Urothelium cell line (cell line): Measurements from ENCODE around the gene RNF111.
A peak's percentile ranks its signal among the peaks of the same experiment; 100 is the strongest.

Experiments used
- DNase-seq: peaks from one replicate; pipeline ENCODE4 v3.0.0; 2011; ENCODE audit warnings: low spot score, mixed read lengths
- FAIRE-seq: peaks from 2 replicates; lab custom pipeline; 2011; peaks lifted over from hg19 to GRCh38; lab: Jason Lieb, UNC

RNF111 gene

DNA sequence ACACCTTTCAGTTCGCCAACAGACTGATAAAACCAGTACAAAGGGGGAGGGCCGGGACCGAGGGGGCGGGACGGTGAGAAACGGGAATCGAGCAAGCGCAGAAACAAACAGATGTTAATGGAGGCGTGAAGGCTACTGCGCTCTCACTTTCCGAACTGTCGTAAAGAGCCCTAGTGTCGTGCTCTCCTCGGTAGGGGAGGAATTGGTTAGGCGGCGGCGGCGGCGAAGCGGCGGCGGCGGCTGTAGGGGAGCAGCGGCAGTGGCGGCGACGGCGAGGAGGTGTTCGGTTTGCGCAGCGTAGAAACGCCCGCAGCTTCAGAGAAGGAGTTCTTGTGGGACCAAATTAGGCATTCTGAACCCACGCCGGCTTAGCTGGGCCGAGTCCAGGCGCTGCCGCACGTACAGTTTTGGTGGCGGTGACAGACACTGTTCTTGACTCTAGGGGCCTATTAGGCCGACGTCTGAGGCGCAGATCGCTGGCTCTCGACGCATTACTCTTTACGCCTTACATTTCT, at the start of gene RNF111:
RNF111 (plus strand) TSS at position 173 of the 515 bp plus-strand sequence. CDS start 43,160 bp downstream, outside the sequence.
- FAIRE-seq (peak; percentile 82), DNase-seq (peak; percentile 97)

DNA sequence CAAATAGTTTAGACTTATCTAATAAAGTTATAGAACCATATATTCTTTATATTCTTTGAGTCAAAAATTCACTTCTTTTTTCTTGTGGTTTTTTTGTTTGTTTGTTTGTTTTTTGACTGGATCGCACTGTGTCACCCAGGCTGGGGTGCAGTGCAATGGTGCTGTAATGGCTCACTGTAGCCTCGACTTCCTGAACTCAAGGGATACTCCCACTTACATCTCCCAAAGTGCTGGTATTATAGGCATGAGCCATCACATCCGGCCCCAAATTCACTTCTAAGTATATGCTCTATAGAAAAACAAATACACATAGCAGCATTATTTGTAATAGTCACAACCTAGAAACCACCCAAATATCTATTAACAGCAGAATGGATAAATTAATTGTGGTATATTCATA, 40.3 kb upstream of the RNF111 start:
- FAIRE-seq (no peak), DNase-seq (no peak)

DNA sequence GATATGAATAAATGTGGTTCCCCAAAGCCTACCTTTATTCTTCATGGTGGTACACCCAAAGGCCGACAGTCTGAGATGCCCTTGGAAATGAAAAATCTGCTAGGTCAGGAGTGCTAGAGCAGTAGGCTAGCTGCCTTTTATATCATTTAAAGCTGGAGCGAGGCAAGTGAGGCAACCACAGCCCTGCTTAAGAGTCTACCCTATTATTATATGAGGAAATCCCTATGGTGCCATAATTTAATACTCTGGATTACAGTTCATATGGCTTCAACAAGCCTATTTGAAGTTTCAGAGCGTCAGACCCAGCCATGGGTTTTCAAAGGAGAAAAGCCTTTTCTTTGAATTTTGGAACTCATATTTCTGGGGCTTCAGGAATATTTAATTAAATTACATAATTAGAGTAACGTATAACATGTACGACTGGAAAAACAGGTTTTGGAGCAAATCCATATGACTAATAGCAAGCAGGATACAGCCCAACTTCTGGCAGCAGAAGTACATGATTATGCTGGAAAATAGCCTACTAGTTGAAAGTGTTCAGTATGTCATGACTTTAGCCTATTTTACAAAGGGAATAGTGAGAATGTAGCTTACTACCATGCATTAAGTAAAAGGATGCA, 36.0 kb upstream of the RNF111 start:
- peak; percentile 27 for FAIRE-seq
- DNase-seq, result no peak

DNA sequence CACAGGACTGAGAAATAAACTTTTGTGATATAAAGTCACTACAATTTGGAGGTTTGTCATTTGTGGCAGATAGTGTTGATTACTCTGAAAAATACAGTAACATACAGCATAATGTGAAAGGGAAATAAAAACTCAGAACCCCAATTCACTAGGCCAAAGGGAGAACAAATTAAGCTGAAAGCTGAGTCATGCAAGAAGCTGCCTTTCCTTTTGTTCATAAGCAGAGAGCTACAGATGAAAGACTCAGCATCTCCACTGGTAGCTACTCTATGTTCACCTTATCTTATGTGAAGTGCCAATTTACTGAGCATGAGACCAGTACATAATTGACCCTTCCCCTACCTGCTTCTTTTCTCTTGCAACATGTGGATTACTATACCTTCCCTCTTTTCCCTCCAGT, 34.7 kb upstream of the RNF111 start:
- FAIRE-seq, result no peak

DNA sequence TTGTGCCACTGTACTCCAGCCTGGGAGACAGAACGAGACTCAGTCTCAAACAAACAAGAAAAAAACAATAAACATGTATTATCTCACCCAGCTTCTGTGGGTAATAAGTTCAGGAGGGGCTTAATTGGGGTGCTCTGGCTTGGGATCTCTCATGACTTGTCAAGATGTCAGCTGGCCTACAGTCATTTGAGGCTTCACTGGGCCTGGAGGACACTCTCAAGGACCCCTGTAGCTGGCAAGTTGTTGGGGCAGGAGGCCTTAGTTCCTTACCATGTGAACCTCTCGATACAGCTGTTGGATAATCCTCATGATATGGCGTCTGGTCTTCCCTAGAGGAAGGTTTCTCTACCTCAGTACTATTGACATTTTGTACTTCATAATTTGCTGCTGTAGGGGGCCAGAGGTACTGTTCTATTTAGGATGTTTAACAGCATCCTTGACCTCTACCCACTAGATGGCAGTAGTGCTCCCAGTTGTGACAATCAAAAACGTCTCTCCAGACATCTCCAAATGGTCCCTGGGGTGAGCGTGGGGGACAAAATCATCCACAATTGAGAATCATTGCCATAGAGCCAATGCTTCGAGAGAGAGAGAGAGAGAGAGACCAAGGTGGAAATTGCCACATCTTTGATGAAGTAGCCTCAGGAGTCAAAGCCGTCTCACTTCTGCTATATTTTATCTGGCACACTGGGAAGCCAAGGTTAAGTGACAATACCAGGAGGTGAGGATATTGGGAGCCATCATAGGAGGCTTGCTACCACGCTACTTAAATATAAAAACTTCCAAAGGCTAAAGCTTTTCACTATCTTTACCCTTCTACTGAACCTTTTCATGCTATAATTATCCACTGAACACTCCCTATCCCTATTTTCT, 30.1 kb upstream of the RNF111 start:
- peak; percentile 75 for DNase-seq
- peak; percentile 90 for FAIRE-seq

More for the DNA sequence above, 34.7 kb upstream of the RNF111 start:
- no peak for DNase-seq

DNA sequence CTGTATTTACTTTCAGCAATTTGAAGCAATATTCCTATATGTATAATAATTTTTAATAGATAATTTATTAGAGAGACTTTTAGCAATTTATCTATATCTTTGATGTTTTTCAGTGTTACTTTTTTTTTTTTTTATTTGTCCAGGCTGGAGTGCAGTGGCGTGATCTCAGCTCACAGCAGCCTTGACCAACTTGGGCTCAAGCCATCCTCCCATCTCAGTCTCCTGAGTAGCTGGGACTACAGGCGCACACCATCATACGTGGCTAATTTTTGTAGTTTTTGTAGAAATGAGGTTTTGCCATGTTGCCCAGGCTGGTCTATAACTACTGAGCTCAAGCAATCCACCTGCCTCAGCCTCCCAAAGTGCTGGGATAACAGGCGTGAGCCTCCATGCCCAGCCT, 28.7 kb upstream of the RNF111 start:
- FAIRE-seq, result no peak
- DNase-seq, result no peak

DNA sequence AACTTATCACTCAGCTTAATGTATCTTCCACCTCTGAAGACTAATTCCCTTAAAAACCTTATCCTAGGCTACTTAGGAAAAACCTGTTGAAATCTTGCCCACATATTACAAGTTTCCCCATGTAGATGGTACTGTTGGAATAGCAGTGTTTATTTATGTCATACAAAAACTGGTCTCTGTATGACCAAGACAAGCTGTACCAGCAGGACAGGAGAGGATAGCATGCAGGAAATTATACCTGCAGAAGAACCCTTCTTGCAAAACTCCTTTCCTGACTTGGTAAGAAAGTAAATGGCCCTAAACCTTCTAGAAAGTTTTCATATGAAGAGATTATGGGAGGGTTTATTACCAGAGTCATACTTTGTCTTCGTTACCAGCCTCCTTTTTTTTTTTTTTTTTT, 25.3 kb upstream of the RNF111 start:
- DNase-seq, result no peak
- FAIRE-seq, result no peak

DNA sequence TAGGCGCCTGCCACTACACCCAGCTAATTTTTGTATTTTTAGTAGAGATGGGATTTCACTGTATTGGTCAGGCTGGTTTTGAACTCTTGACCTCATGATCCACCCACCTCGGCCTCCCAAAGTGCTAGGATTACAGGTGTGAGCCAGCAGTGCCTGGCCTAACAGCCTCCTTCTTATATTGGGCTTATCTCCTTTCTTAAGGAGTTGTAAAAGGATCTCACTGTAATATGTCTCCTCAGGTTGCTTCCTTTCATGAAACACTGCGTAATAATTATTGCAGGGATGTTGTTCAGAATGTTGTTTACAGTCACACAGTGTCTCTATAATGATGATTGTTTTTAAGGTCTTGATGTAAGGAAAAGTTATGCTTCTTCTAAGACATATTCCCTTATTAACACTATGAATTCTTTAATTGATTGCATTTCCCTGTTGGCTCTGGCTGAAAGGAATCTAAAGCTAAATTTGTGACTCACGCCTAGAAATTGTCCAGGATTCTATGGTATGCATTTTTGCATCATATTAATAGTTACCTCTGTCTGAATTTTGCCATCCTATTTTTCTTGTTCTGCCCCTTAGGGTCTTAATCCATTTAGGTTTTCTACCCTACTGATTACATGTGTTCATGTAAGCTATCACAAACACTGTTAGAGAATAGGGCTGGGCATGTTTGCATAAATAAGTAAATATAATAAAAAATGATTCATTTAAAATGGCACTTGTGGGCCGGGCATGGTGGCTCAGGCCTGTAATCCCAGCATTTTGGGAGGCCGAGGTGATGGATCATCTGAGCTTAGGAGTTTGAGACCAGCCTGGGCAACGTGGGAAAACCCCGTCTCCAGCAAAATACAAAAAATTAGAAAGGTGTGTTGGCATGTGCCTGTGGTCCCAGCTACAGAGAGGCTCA, 24.5 kb upstream of the RNF111 start:
- DNase-seq (no peak), FAIRE-seq (no peak)

DNA sequence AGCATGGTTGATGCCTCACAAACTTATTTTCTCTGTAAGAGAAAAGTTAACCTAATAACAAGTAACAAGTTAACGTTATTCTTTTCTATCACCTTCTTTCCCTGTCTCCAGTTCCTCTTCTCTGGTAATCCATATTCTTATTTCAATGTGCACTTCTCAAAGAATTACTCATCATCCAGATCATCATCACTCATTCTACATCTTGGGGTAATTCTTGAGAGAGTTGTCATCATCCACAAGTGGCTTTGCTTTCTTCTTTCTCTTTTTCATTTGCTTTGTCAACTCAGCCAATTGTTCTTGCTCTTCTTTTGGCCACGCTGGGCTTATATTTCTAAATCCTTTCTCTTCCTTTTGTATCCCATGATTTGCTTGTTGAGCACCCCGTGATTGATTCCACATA, 20.8 kb upstream of the RNF111 start:
- FAIRE-seq (no peak), DNase-seq (no peak)

DNA sequence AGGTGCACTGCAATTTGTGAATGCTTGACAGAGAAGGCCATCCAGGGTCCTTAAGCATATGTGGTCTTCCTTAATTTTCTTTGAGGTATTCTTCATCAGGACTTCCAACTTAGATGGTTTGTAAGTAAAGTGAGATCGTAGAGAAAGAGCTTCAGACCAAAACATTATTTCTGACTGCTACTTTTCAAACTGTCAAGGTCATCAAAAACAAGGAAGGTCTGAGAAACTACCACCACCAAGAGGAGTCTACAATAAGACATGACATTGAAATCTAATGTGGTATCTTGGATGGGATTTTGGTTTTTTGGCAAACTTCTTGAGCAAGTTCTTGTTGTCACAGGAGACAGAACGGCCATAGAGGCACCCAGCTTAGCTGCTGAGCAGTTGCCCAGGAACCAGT, 20.0 kb upstream of the RNF111 start:
- DNase-seq (no peak), FAIRE-seq (no peak)

DNA sequence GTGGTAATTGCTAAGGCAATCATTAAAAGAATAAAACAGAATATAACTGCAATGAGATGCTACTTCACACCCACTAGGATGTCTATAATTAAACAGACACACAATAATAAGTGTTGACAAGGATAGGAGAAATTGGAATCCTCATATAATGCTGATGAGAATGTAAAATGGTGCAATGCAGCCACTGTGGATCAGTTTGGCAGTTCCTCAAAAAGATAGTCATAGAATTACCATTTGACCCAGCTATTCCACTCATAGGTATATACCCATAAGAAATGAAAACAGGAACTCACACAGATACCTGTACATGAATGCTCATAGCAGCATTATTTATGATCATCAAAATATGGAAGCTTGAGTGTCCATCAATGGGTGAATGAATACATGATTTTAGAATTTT, 9.6 kb upstream of the RNF111 start:
- FAIRE-seq (no peak), DNase-seq (no peak)

DNA sequence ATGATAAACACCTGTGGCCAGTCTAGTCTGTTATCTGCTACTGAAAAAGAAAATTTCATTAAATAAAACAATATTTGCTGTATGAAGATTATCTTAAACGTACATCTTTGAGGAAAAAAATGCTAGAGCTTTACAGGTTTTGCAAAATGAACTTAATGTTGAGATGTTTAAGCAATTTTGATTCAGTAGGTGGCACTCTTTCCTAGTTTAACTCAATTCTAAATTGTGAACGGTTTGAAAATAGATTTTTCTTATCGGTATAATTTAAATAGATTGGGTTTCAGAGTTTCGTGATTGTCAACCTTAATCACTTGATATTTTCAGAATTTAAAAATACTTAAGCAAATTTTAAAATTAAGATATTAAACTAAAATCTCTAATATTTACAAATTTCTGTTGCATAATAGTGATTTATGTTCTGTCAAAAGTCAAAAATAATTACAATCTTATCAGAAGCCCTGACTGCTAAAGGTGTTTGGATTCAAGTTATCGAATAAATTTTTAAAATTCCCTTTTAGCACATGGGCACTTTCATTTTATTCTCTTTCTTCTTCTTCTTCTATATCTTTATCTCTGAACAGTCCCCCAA, 7.0 kb upstream of the RNF111 start:
- FAIRE-seq (no peak), DNase-seq (no peak)

DNA sequence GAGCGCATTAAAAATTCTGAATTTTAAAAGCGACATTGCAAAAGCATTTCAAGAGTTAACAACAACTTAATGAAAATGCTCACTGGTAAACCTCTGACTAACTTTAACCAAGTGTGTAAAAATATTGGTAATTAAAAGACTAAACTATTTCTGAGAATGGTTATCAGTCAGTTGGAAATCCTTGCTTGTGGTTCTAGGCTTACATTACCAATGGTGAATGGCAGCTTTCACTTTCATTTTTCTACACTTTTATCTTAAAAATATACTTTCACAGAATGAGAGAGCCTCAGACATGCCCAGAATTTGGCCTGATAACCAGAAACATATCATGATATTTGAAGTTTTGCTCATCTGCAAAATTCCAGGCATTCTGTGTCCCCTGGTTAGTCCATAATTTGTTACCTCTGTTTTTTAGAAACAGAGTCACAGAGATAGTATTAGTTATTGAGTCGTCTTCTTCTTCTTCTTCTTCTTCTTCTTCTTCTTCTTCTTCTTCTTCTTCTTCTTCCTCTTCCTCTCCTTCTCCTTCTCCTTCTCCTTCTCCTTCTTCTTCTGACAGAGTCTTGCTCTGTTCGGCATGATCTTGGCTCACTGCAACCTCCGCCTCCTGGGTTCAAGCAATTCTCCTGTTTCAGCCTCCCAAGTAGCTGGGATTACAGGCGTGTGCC, 5.5 kb upstream of the RNF111 start:
- DNase-seq (no peak), FAIRE-seq (no peak)

DNA sequence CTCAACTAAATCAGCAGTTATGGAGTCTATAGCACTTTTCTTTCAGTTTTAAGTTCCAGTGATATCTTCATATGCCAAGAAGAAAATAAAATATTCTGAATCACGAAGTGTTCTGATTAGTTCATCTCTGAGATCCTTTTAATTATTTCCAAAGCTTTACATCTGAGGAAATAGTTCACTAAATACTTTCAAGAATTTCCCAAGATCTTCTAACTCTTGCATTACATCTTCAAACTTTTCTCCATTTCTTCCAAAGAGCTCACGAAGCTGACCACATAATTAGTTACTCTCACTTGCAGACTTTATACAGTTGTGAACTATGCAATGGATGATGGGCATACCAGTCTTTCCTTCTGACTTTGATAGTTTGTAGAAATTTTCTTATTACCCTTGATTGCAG, 4.2 kb upstream of the RNF111 start:
- FAIRE-seq, result no peak
- no peak for DNase-seq

DNA sequence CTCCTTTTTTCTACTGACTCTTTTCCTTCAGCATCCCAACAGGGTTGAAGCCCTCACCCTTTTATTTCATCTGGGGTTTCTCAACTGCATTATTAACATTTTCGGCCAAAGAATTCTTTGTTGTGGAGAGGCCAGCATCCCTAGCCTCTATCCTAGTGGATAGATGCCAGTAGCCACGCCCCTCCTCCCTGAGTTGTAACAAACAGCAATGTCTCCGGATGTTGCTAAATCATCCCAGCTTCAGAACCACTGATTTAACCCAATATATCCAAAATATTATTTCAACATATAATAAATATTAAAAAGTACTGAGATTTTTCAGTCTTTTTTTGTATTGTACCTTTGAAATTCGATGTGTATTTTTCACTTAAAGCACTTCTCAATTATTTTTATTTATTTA, 2.0 kb upstream of the RNF111 start:
- FAIRE-seq (no peak), DNase-seq (no peak)

DNA sequence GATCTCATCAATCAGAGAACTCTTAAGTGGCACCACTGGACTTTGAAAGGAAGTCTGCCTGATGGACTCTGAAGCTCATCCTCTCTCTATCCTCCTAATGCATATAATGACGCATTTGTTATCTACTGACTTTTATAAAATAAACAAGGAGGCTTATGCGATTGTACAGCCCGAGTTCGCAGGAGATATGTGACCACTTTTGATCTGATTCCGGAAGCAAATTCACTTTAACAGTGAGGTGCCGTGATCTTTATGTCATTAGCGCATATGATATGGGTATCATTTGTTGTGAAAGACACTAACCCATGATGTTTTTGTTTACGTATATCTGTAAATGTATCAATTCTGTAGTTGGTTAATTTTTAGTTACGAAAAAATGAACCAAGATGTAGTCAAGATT, 427 bp upstream of the RNF111 start:
- FAIRE-seq (no peak), DNase-seq (no peak)

DNA sequence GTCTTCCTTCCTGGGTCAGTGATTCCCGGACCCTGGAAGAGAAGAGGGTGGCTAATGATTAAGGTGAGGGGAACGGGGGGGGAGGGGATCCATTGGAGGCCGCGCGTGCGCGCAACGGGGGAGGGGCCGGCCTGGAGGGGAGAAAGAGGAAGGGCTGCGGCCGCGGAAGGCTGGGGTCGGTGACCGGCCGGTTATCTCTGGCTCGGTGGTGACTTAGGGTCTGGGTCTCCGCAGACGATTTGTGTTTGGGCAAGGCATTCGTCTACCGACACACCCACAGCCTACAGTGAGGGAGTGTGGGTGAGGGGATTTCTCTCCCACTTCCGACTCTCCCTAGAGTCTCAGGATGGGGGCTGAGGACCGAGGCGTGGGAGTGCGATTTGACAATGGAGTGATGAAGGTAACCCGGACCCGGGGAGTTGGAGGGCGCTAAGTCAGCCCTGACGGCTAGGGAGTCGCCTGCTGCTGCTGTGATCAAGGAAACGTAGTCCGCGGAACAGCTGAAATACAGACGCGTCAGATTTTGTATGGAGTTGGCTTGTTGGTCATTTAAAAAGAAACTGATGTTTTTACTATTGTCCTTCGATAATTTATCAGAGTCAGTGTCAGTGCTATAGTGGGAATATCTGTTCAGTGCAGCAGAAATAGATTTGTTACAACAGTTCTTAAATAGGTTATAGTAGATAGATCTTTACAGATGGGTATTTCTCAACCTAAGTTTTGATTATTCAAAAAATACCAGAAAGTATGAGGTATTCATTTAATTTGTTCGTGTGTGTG, 733 bp downstream of the RNF111 start:
- DNase-seq (peak; percentile 72), FAIRE-seq (peak; percentile 20)

DNA sequence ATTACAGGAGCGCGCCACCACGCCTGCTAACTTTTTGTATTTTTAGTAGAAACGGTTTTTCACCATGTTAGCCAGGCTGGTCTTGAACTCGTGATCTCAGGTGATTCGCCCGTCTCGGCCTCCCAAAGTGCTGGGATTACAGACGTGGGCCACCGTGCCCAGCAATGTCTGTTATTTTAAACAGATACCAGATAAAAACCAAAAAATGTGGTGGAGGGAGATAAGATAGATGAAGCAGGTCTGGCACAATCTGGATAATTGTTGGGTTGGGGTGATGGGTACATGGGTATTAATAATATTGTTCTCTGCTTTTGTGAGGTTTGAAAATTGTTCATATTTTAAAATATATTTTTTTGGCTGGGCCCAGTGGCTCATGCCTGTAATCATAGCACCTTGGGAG, 4.7 kb downstream of the RNF111 start:
- DNase-seq (no peak), FAIRE-seq (no peak)

DNA sequence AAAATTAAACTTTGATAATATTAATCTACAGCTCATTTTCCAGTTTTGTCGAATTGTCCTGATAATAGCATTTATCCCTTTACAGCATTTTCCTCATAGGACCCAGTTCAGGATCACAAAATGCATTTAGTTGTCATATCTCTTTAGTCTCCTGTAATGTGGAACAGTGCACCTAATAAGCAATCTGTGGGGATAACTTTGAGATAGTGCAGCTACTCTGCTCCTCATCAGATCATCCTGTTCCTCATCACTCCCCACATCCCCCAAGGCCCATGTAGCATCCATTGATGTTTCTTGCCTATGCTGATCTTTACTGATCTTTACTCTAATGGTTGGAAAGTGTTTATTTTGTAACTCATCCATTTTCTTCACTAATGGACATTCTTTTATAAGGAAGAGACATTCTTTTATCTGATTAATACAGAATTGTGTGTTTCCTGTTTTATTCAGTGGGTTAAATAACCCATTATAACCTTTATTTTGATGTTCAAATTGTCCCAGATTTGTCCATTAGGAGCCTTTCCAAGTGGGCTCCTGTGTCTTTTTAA, 7.5 kb downstream of the RNF111 start:
- no peak for FAIRE-seq
- DNase-seq, result no peak
